ENCODE measurements around the gene FLCN.

The FLCN gene

DNA sequence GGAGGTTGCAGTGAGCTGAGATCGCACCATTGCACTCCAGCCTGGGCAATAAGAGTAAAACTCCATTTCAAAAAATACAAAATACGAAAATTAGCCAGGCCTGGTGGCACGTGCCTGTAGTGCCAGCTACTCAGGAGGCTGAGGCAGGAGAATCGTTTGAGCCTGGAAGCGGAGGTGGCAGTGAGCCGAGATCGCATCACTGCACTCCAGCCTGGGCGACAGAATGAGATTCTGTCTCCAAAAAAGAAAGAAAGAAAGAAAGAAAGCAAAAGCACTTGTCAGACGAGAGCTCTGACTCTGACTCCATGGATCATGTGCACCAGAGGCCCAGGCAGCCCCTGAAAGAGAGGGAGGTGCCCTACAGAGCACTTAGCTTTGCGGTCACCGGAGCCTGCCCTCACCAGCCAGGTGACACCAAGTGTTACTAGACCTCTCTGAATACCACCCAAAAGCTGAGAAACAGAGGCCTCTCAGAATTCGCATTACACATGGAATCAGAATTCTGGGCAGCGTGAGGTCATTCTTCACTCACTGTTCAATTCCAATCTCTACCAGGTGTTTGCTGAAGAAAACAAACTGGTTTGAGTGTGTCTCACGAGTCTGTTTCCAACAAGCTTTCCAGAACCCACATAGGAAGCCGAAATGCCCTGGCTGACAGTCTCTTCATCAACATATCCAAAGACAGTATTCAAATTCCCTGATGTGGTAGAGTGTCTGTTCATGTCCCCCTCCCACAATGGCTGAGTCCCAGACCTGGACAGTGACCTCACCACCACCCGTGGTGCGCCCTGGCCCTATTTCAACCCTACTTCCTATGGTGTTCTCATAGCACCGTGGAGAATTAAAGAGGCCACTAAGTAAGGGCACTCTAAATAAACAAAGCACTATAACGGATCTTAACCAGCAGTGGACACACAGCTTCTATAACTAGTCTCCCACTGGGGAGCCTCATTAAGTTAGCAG lies 1.5 kb downstream of the FLCN start:
- DNase-seq = no peak

DNA sequence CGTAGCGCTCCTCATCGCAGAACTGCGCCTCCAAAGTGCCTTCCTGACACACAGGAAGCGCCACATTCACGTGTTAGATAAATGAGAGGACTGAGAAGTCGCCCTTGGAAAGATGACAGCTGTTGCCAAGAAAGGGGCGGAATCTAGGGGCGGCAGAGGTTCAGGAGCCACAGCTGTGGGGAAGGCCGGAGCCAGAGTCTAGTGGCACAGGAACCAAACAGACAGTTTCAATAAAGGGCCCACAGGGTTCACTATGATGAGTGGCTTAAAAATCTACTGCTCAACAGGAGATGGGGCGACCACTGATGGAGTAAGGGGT lies 4.7 kb downstream of the FLCN start:
- DNase-seq = no peak

DNA sequence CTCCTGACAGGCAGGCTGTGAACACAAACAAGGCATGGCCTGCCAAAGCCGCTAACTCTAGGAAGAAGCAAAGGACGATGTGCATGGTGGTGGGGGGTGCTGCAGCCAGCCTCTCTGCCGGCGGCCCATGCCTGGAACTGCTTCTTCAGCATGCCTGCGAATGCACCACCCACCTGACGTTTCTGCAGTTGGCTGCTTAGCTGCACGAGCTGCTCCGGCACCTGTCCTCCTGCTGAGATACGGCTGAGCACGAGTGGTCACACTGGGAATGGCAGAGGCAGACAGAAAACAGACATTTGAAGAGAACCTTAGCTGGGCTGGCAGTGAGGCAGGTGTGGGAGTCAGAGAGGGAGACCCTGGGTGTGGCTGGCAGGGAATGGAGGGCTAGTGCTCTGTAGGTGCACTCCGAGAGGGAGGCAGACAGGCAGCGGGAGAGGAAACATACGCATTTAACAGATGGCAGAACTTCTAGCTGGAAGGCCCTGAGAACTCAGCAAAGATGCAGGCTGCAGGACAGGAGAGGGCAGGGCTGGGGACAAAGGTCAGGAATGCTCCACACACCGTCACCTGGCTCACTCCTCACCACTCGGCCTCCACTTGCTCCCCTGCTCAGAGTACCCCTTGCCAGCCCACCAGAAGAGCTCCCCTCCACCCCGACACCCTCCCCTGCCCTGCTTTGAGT lies 5.2 kb downstream of the FLCN start:
- no peak for DNase-seq

DNA sequence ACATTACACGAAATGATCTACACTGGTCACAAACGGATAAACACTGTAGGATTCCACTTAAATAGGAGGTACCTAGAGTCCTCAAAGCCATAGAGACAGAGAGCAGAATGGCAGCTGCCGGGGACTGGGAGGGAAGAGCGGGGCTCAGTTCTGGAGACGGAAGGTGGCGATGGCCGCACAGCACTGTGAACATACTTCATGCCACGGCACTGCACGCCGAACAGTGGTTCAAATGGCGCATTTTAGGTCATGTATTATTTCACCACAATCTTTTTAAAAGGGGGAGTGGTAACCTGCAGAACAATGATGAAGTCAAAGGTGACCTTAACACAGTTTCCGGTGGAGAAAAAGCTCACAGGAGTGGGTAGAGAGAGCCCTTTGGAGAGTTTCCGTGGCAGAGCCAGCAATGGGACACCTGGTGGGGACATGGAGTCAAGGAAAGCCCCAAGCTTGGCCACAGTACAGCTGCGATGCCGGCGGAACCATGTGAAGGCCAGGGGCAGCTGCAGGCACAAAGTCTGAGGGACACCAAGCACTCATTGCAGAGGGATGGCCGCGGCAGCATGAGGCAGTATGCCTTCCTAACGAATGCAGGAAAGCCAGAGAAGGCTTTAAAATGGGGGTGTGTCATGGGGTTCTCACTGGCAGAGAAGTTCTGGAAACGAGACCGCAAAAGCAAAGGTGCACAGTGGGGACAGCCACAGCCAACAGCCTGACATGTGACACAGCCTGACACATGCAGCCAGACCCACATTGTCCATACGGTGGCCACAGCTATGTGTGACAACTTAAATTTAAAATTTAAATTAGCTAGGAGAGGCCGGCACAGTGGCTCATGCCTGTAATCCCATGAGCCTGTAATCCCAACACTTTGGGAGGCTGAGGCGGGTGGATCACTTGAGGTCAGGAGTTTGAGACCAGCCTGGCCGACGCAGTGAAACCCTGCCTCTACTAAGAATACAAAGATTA lies 7.3 kb downstream of the FLCN start:
- no peak for DNase-seq

DNA sequence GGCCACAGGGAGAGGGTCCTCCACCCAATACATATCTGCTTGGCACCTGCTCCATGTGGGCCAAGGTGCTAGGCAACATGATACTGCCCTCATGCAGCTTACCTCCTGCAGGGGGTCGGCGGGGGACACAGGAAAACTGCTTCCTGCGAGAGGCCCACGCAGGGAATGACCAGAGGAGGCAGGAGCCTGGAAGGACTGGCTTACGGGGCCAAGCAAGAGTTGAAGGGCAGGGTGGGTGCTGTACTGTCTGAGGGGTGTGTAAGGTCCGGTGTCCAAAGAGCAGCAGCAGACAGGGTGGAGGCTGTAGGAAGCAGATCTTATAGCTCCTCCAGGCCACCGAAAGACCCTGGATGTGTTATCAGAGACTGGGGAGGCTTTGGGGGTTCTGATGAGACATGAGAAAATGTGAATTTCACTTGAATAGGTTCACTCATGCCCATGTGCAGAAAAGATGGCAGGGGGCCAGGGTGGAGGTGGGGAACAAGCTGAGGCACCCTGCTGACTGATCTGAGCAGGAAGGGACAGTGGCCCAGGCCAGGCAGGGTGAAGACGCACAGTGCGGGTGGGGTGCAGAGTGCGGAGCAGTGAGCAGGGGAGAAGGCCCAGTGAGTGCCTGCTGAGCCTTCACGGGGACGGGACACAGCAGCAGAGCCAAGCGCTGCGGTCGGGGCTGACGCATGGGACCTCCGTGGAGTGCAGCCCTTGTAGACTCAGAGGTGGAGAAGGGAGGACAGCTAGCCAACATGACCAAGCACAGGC lies 8.3 kb downstream of the FLCN start:
- DNase-seq = no peak

DNA sequence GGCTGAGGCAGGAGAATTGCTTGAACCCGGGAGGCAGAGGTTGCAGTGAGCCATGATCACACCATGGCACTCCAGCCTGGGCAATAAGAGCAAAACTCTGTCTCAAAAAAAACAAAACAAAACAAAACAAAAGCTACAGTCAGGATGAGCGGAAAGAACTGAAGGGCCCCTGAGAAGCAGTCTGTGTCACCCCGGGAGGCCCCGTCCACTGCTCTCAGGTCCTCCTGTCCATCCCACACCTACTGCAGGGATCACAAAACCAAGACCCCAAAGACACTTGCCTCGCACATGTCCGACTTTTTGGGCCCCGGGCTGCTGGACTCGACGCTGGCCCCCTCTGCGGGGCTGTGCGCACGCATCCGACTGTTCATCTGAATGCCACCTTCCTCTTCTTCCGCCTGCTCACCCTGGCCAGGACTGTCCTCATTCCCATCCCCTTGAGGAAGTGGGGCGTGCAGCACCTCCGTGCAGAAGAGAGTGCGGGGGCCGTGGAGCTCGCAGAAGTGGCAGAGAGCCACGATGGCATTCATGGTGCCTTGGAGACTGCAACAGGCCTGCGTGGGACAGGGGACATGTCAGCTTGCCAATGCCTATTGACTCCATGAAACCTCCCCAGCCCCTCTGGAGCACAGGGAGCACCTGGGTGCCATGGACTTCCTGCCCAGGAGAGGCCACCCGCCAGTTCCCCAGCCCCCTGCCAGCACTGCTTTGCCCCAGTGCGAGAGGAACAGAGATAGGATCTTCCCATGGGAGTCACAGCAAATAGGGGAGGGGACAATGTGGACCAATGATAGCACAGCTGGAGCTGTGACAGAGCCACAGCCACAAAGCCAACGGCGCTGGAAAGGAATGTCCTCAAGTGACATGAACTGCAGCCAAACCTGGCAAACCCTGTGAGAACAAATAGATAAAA lies 9.1 kb downstream of the FLCN start:
- DNase-seq = no peak

DNA sequence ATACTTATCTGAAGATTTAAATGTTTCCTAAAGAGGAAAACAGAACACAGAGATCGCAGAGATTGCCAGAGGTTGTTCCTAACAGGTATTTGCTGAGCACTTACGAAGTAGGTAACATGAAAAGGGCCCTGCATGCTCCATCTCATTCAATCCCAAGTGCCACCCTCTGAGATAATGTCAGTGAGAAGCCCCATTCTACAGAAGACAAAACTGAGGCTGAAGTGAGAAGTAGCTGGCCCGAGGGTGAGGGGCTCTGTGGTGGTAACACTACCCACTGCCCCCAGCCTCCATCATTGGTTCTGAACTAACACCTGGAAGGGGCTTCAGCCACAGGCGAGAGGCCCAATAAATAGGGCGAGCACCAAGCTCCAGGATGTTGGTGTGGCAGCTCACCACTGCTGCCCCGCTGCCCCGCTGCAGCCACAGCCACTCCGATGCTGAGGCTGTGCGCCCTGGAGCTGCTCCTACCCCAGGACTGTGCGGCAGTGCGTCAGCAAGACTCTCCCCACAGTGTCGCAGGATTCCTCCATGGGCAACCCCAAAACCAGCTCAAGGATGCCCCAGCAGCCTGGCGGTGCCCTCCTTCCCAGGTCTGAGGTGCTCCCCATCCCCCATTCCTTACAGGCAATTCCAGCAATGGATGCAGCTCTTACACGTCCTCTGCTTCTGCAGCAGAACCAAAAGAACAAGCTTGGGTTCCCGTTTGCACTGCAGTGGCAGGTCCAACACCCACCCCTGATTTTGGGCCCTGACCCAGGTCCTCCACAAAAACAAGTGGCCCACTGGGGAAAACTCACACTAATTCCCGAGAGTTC lies 10.3 kb downstream of the FLCN start:
- DNase-seq = no peak

DNA sequence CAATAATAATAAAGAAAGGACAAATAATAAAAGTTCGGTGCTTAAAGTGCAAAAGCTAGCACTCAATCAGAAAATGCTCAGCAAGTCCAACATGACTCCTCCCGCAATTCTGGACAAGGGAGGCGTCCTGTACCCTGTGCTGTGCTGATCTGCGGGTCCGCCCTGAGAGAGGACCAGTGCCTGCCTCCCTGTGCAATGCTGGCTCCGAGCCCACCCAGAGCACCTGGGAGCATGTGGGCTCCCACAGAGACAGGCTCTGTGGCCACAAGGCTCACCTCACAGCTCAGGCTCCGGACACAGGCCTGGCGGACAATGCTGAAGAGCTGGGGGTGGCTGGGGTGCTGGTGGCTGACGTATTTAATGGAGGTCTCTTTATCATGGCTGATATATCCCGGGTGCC lies 11.1 kb downstream of the FLCN start:
- DNase-seq = no peak

DNA sequence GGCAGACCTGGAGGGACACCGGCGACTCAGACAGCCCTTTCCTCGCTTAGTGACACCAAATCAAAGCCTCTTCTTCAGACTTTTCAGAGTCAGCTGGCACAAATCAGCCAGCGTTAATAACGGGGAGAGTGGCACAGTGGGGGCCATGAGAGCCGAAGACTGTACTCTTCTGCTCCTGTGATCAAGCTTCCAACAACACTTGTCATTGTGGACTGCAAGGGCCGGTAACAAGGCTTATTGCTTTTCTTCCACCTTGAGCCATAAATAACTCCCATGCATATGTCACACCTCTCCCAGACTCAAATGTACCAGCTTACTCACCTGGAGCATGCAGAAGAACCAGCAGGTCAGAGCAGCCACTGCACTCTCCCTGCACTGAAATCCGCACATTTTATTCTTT lies 12.8 kb downstream of the FLCN start:
- DNase-seq = no peak

DNA sequence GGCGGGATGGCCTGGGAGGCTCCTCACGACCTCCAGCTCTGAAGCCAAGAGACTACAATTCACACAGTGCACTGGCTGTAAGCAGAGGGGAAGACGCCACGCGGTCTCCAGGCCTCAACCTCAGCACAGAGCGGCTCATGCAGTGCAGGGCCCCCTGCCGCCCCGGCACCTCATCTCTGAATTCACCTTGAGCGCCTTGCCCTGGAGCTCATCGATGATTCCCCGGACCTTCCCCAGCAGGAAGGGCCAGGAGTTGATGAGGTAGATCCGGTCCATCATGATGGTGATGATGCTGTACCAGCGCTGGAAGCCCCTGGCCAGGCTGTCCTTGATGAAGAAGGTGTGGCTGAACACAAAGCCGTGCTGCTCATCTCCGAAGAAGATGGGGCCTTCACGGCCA lies 13.2 kb downstream of the FLCN start:
- no peak for DNase-seq

DNA sequence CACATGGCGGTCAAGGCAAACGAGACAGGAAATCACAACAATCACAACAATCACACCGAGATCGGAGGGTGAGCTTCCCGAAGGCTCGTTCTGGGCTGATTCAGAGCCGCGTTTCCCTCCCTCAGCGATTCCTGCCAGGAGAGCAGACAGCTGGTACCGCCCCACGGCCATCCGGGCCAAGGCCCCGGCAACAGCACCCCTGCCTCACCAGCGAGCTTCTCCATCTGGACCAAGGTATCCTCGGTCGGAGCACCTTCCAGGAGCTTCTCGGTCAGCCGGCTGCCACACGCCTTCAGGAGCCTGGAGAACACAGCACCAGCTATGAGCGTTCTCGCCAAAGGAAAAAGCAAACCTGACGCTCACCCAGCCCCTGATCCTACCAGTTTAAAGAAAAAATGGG lies 15.6 kb downstream of the FLCN start:
- DNase-seq = no peak

DNA sequence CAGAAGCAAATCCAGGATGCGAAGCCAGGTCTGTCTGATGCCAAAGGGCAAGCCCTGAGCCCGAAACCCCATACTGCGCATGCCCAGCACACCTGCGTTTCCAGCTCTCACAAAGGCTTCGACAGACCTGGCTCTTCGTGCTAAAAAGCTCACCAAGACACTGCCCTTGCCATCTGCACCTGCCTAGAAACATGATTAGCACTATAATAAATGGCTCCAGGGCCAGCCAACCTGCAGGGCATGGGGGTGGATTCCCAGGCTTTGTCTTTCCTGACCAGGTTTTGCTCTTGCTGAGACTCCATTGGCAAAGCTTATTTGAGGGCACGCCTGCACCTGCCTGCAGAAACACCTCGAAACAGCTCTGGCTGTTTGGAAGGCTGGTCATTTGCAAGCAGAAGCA lies 16.4 kb downstream of the FLCN start:
- DNase-seq = no peak

DNA sequence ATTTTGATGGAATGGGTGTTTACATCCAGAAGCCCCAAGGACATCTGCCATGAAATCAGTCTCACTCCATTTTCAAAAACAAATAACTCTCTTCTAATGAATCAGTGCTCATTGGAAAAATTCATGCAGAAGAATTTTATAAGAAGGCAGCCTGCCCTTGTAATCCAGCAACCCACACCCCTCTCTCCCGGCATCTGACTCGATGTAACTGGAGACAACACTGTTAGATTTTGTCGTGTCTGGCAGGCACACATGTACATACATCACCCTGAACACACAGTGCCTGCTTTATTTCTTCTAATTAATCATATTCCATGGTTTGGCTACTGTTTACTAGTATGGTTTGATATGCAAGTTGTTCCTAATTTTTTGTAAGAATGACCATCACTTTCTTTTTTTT lies 19.0 kb downstream of the FLCN start:
- DNase-seq = no peak

DNA sequence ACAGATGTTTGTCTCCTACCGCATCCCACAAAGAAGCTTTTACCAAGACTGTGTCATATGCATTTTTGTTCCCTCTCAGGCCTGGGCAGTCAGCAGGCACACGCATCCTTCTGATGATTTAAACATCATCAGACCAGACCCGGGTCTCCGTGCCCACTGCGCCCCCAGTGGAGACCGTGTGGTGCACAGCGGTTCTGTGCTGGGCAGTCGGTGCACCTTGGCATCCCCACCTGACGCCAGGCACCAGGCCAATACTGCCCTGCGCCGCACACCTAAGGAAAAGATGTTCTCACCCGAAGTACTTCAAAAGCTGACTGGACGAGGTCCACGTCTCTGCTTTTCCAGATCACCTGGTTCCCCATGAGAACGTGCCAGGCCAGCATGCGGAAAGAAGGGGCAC lies 20.2 kb downstream of the FLCN start:
- no peak for DNase-seq

DNA sequence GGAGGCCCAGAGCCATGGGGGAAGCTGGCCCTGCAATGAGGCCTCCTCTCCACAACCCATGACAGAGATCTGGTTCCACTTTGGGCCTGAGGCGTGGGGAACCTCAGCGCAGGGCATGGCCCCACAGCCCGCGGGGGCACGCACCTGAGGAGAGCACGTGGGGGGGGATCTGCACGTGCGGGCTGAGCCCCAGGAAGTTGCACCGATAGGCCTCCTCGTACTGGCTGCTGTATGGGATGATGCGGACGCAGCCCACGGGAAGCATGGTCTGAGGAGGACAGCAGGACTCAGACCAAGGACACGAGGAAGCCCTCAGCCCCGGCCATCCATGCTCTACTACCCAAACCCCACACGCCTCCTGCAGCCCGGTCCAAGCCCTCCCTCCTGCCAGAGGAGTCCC lies 20.7 kb downstream of the FLCN start:
- no peak for DNase-seq

DNA sequence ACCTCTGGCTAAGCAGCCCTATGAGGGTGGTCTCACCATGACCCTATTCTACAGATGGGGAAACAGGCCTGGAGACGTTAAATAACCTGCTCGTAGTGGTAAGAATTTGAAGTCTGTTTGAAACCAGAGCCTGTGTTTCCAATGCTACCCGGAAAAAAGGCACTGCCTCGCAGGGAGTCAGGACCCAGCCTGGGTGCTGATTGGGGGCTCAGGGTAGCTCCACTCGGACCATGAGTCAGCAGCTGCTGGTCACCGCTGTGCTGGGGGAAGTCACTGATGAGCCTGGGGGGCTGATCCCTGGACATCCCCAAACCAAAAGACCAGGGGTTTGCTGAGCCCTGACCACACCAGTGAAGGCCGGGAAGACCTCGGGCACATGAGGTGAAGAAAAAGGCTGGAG lies 21.4 kb downstream of the FLCN start:
- DNase-seq = no peak

DNA sequence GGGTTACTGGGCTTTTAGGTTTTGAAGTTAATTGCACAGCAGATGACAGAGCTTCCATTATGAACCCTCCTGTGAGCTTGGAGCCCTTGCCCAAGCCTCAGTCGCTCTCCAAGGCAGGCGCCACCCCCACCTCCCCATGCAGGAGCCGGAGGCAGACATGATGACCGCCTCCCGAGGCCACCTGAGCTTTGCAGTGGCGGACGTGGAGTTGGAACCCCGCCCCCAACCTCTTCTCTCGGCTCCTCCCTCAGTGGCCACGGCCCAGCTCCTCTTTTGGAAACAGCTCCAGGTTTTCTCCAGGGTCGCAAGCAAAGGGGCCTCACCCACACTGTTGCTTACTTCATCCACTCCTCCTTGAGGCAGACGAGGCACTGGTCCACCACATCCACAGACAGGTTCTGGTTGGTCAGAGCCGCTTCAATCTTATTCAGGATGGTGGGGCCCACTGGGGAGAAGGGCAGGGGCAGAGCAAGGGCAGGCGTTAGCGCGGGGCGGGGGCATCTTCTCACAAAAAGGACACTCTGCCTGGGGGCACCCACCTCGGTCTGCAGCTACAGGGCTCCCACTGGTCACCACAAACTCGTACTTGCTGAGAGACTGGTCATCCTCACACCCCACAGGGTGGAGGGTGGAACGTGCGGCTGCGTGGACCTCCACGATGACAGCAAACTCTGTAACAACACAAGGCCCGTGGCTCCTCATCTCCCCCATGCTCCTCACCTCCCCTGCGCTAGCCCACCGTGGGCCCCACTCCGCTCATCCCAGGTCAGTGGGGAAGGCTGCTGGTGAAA lies 22.1 kb downstream of the FLCN start:
- DNase-seq = no peak

DNA sequence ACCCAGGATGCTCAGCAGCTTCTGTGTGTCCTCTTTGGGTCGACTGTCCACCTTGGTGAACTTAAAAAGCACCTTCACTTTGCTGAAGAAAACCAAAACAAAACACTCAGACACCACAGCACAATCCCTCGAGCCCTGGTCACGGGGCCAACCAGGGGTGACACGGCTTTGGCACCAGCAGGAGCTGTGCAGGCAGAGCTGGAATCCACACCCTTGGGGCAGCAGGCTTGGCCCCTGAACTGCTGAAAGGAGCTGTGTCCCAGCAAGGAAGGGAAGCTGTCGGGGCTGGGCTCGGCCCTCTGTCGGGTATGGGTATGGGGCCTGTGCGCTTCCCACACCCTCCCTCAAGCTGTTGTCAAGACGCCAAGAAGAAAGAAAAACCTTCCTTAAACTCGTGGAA lies 23.2 kb downstream of the FLCN start:
- DNase-seq = no peak

DNA sequence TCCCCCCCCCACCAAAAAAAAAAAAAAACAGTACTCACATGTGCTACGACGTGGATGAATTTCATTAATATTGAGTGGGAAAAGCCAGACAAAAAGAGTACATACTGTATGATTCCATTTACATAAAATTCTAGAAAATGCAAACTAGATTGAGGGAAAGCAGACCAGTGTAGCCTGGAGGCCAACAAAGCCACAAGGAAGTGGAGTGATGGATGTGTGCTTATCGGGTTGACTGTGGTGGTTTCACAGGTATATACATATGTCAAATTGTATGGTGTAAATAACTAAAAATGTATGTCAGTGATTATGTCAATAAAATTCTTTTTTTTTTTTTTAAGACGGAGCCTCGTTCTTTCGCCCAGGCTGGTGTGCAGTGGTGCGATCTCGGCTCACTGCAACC lies 29.0 kb downstream of the FLCN start:
- DNase-seq = no peak

DNA sequence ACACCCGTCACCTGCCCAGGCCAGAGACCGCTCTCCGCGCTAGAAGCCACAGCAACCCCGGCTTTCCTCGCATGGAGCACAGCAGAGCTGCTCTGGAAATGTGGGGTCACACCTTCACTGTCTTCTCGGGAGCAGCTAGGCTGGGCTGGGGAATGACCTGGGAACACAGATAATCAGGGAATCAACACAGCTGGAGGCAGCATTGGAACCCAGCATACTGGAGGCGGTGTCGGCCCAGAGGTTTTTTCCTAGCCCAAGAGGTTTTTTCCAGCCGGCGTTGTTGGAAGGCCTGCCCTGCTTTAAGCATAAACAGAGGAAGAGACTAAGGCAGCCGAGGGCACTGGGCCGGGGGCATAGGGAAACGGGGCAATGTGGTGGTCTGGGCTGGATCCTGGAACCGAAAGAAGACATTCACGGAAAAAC lies 30.0 kb downstream of the FLCN start:
- DNase-seq = no peak

Data from NCI-H524 treated with DMSO at 0.1 percent for 48 hours (cell line).